ENCODE measurements around the gene PANK1. TPM values are rescaled to one million over a fixed set of nuclear protein-coding genes. Genes with fewer than 3 reads are reported as not detected.
A peak's percentile ranks its signal among the peaks of the same experiment; 100 is the strongest.

The PANK1 gene
- total RNA-seq, 1 experiment from 2014 or later, result 33.2 TPM

DNA sequence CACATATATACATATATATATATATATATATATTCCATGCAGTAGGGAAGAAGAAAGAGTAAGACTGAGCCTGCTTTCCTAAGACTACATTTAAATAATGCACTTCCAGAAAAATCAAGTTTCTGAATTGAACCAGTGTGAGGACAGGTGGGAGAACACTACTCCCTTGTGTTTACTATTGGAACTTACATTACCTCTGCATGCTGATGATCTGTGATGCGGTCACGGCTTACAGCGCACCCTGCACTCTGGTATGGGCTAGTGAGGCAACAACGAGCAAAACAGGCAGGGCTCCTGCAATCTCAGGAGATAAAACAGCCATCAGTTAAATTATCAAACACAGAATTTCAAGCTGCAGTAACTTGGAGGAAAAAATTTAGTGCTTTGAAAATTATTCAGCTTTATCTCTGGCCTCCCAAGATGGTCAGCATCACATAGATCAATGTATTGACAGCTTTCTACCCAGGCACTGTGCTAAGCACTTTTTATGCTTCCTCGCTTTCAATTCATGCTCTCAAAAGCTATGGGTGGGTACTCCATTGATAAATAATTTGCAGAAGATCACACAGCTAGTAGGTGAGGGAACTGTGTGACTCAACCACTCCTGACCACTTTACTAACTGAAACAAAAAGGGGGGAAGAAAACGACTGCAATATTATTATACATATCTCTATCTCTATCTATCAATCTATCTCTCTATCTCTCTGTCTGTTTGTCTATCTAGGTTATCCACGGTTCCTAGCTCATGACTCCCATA is 89.2 kb downstream of the PANK1 start:
- Histone ChIP-seq H3K27me3 (ENCODE audit: insufficient read depth, low read length) (no peaks in the 10 kb centered on the region), H2BK5ac (ENCODE audit: insufficient read length, low read length) (no peak overlapping the region), H4K20me1 (ENCODE audit: control insufficient read depth, insufficient read depth, insufficient read length) (no peaks in the 10 kb centered on the region), H2BK15ac (ENCODE audit: low read depth, low read length) (no peak overlapping the region), H3K18ac (ENCODE audit: insufficient read length, low read depth, low read length) (no peak overlapping the region), H3K14ac (ENCODE audit: insufficient read depth, low read length) (no peak overlapping the region), H3K23ac (ENCODE audit: insufficient read length, low read depth, low read length) (no peak overlapping the region), H3K4me2 (ENCODE audit: insufficient read depth, insufficient read length, low read length) (no peak overlapping the region), H2AK5ac (ENCODE audit: insufficient read length, low read length) (no peak overlapping the region), H2BK120ac (ENCODE audit: low read depth, low read length, poor library complexity, severe bottlenecking) (no peak overlapping the region), H3K56ac (ENCODE audit: insufficient read length, low read depth, low read length) (no peak overlapping the region), H2AFZ (ENCODE audit: low read length) (no peak overlapping the region), H4K8ac (replicated peaks; ENCODE audit: insufficient read length, low read depth, low read length) (no peak overlapping the region), H3K4me1 (ENCODE audit: insufficient read depth, low read length) (no peaks in the 10 kb centered on the region; the same call in 1 of the 2 replicates), H4K5ac (ENCODE audit: insufficient read length, low read depth, low read length) (no peak overlapping the region), H3K9me3 (ENCODE audit: control insufficient read depth, low read depth, low read length) (no peaks in the 10 kb centered on the region), H3T11ph (ENCODE audit: low read length) (no peak overlapping the region), H2BK20ac (ENCODE audit: low read depth, low read length, poor library complexity, severe bottlenecking) (no peak overlapping the region), H4K91ac (ENCODE audit: insufficient read length, low read depth, low read length) (no peak overlapping the region), H3K79me2 (ENCODE audit: insufficient read depth, low read length) (no peaks in the 10 kb centered on the region), H3K4ac (ENCODE audit: low read depth, low read length) (no peak overlapping the region), H3K23me2 (ENCODE audit: insufficient read length, low read depth, low read length, poor library complexity, severe bottlenecking) (no peaks in the 10 kb centered on the region), H3K27ac (ENCODE audit: insufficient read length, low read depth, low read length) (no peak overlapping the region), H2BK12ac (ENCODE audit: insufficient read length, low read depth, low read length) (no peak overlapping the region), H3K79me1 (ENCODE audit: insufficient read depth, low read depth, low read length, poor library complexity, severe bottlenecking) (no peaks in the 10 kb centered on the region), H3K9ac (ENCODE audit: extremely low read depth, insufficient read length, low read length) (no peak overlapping the region)
- no peak for DNase-seq
- Mint-ChIP-seq H3K4me3 (no peak overlapping the region), H3K4me1 (peaks cover 5 to 13% of the 10 kb centered on the region in 2 experiments), H3K27ac (no peak overlapping the region), H3K27me3 (ENCODE audit: low read depth) (no peaks in the 10 kb centered on the region), H3K9me3 (peaks cover 2% of the 10 kb centered on the region in 2 experiments; a peak in 3 of 5 replicates), H3K36me3 (ENCODE audit: insufficient read depth in 1 of 3, low read depth in 3 of 3) (peaks cover 0 to 11% (median 4%) of the 10 kb centered on the region in 3 experiments; a peak in 4 of 7 replicates)
- TF ChIP-seq, protein P1, sequence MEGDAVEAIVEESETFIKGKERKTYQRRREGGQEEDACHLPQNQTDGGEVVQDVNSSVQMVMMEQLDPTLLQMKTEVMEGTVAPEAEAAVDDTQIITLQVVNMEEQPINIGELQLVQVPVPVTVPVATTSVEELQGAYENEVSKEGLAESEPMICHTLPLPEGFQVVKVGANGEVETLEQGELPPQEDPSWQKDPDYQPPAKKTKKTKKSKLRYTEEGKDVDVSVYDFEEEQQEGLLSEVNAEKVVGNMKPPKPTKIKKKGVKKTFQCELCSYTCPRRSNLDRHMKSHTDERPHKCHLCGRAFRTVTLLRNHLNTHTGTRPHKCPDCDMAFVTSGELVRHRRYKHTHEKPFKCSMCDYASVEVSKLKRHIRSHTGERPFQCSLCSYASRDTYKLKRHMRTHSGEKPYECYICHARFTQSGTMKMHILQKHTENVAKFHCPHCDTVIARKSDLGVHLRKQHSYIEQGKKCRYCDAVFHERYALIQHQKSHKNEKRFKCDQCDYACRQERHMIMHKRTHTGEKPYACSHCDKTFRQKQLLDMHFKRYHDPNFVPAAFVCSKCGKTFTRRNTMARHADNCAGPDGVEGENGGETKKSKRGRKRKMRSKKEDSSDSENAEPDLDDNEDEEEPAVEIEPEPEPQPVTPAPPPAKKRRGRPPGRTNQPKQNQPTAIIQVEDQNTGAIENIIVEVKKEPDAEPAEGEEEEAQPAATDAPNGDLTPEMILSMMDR (conservative IDR thresholded peaks at IDR 0.05), result peak; percentile 48; the same call in 2 of the 3 replicates
- WGBS (ENCODE audit: extremely low coverage, insufficient read length, low lambda C conversion rate), result no CpG with 5 or more reads among the region's 7 CpGs

All from H9 (cell line).